Parathyroid adenoma (tissue), 2 donors: ENCODE measurements around the gene HRH3.

Experiments
- H2AFZ ChIP-seq: fragments of 300-600 bp; sonication (generic); one replicate; pipeline ENCODE4 v1.7.0; 2017; ENCODE audit warnings: antibody characterized with exemption, mild to moderate bottlenecking
- H3K27ac ChIP-seq: fragments of 300-600 bp; sonication (generic); one replicate; pipeline ENCODE4 v1.7.0; 2017
- H3K27me3 ChIP-seq: fragments of 300-600 bp; sonication (generic); one replicate; pipeline ENCODE4 v1.7.0; 2017; ENCODE audit warnings: low read length; ENCODE audit not compliant: control insufficient read depth, insufficient read depth
- H3K36me3 ChIP-seq: fragments of 300-600 bp; sonication (generic); one replicate; pipeline ENCODE4 v1.7.0; 2017; ENCODE audit warnings: low read length; ENCODE audit not compliant: control insufficient read depth, insufficient read depth
- H3K4me1 ChIP-seq: fragments of 300-600 bp; sonication (generic); one replicate; pipeline ENCODE4 v1.7.0; 2017; ENCODE audit warnings: control low read depth
- H3K4me2 ChIP-seq: fragments of 300-600 bp; sonication (generic); one replicate; pipeline ENCODE4 v1.7.0; 2017; ENCODE audit warnings: low read length
- H3K4me3 ChIP-seq: fragments of 300-600 bp; sonication (generic); one replicate; pipeline ENCODE4 v1.7.0; 2017; ENCODE audit warnings: low read depth, low read length
- H3K79me2 ChIP-seq: fragments of 300-600 bp; sonication (generic); one replicate; pipeline ENCODE4 v1.7.0; 2017; ENCODE audit warnings: control low read depth
- H3K9ac ChIP-seq: fragments of 300-600 bp; sonication (generic); one replicate; pipeline ENCODE4 v1.7.0; 2017; ENCODE audit warnings: mild to moderate bottlenecking
- H3K9me3 ChIP-seq: fragments of 300-600 bp; sonication (generic); one replicate; pipeline ENCODE4 v1.7.0; 2017; ENCODE audit warnings: low read length; ENCODE audit not compliant: control insufficient read depth
- TF ChIP-seq, protein P1 (sequence below): fragments of 300-600 bp; sonication (generic); IDR thresholded peaks from one replicate; pipeline ENCODE4 v1.7.0; 2017; ENCODE audit warnings: antibody characterized with exemption, mild to moderate bottlenecking
- donor health status: primary hyperparathyroidism.

The HRH3 gene

DNA sequence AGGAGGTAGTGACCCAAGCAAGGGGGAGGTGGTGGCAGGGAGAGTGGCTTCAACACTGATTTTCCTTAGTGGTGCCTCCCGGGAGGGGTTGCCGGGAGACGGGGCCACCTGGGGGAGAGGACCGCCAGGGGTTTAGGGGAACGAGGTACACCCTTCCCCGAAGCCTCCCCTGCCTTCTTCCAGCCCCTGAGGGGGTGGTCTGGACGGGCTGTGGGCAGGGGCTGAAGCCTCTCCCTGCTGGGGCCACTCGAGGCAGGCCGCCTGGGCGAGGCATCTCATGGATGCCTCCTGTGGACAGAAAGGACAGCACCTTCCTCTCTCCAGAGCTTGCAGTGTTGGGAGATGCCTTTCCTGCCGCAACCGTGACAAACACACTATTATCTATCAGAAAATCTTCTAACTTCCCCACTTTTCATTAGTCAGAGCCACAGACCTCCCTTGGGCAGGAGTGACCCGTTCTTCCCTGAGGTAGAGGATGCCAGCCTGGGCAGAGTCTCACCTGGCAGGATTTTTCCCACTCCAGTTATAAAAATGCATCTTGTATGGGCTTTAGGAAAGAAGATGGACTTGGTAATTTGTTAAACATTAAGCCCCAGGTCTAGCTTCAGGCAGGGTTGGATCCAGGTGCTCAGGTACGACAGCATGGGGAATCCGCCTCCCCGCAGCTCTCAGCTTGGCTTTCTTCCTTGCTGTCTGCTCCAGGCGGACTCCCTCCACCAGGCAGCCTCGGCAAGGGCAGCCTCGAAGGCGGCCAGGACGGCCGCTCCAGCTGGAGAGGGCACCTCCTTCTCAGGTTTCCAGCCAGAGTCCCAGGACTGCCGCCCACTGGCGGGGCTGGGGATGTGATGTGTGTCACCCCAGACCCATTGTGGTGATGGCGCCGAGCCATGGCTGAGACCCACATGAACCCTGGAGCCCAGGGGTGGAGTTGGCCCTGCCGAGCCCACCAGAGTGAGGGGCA is 11.0 kb downstream of the HRH3 start:
- Histone ChIP-seq H3K27me3 (no peaks in the 10 kb centered on the region), H3K4me2 (no peak overlapping the region), H3K9me3 (no peaks in the 10 kb centered on the region), H3K9ac (no peak overlapping the region), H3K4me3 (no peak overlapping the region), H3K79me2 (no peaks in the 10 kb centered on the region), H3K27ac (no peak overlapping the region), H2AFZ (no peak overlapping the region), H3K4me1 (no peaks in the 10 kb centered on the region), H3K36me3 (no peaks in the 10 kb centered on the region)
- TF ChIP-seq, protein P1, sequence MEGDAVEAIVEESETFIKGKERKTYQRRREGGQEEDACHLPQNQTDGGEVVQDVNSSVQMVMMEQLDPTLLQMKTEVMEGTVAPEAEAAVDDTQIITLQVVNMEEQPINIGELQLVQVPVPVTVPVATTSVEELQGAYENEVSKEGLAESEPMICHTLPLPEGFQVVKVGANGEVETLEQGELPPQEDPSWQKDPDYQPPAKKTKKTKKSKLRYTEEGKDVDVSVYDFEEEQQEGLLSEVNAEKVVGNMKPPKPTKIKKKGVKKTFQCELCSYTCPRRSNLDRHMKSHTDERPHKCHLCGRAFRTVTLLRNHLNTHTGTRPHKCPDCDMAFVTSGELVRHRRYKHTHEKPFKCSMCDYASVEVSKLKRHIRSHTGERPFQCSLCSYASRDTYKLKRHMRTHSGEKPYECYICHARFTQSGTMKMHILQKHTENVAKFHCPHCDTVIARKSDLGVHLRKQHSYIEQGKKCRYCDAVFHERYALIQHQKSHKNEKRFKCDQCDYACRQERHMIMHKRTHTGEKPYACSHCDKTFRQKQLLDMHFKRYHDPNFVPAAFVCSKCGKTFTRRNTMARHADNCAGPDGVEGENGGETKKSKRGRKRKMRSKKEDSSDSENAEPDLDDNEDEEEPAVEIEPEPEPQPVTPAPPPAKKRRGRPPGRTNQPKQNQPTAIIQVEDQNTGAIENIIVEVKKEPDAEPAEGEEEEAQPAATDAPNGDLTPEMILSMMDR, result no peak

DNA sequence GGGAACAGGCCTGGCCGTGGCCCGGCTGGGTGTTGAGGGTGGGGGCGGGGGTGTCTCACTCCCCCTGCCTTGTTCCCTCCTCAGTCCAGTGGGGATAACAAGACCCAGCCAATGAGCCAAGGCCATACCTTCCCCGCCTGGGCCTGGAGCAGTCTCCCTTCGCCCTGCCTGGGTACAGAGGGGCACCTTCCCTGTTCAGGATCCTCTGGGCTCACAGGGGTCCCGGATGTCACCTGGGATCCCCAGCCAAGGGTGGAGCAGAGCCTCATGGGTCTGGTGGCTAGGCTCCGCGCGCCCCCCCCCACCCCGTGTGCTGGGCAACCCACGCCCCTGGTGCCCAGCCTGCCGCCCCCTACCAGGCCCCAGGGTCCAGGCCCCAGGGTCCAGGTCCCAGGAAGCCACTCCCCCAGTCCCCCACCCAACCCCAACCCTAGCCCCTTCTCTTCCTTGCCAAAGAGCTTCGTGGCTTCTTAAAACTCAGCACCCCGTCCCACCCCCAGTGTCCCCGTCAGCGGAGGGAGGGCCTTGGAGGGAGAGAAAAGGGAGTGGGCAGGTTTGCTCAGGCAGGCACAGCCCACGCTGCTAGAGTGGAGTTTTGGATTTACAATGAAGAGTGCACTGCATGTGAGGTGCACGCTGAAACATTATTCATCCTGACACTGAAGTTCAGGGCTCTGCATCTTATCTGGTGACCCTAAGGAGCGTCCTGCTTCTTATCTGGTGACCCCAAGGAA is 11.8 kb downstream of the HRH3 start:
- no peak overlapping the region for H3K4me3 ChIP-seq
- TF ChIP-seq, protein P1, result no peak
- no peaks in the 10 kb centered on the region for H3K79me2 ChIP-seq

DNA sequence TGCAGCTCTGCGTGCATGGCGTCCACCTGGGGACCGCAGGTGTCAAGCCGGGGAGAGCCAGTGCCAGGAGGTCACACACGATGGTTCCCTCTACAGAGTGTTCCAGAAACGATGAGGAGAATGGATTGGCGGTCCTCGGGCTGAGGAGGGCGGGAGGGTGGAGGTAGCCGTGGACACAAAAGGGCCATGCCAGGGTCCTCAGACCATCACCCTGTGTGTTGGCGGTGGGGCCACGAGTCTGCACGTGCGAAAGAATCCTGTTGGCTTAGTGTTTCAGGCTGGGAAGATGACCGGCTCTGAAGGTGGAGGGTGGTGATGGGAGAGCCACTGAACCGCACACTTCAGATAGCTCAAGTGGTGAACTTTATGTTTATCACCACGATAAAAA is 13.7 kb downstream of the HRH3 start:
- Histone ChIP-seq H3K27me3 (no peaks in the 10 kb centered on the region), H3K4me1 (no peaks in the 10 kb centered on the region), H2AFZ (no peak overlapping the region), H3K4me2 (no peak overlapping the region), H3K36me3 (no peaks in the 10 kb centered on the region), H3K27ac (no peak overlapping the region), H3K9ac (no peak overlapping the region), H3K79me2 (no peaks in the 10 kb centered on the region), H3K9me3 (no peaks in the 10 kb centered on the region), H3K4me3 (no peak overlapping the region)
- TF ChIP-seq, protein P1, result no peak

More for the DNA sequence above, 11.8 kb downstream of the HRH3 start:
- no peaks in the 10 kb centered on the region for H3K36me3 ChIP-seq
- no peaks in the 10 kb centered on the region for H3K9me3 ChIP-seq
- no peak overlapping the region for H2AFZ ChIP-seq
- no peak overlapping the region for H3K9ac ChIP-seq
- H3K4me1 ChIP-seq, result no peaks in the 10 kb centered on the region
- H3K27ac ChIP-seq, result no peak overlapping the region
- H3K27me3 ChIP-seq, result no peaks in the 10 kb centered on the region
- no peak overlapping the region for H3K4me2 ChIP-seq

DNA sequence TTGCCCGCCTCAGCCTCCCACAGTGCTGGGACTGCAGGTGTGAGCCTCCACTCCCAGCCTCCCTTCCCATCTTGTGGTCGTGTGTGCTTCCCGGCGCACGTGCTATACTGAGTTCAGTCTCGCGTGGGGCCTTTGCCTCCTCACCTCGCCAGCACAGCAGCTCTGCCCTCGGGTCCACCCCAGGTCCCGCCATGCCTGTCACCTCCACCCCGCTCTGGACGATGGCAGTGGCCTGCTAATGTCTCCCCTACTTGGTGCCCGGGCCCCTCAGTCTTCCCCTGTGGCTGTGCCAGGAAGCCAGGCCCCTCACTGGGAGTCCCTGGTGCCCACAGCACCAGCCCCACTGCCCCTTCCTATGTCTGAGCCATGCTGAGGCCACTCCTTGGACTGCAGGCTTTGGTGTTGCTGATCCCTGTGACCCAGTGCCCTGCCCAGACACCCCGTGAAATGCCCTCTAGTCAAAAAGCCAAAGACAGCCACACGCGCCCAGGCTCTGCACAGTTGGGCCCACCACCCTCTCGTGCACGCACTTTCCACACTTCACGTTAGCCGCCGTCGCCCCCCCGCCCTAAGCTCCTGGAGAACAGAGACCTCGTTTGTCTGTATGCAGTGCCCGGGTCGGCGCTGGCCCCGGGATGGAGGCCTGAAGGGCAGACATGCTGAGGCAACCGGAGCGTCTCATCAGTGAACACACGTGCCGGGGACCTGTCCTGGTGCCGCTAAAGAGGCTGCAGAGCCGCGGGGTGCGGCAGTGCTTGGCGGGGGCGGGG is 14.3 kb downstream of the HRH3 start:
- Histone ChIP-seq H3K27ac (no peak overlapping the region), H3K36me3 (no peaks in the 10 kb centered on the region), H3K4me3 (no peak overlapping the region), H3K9ac (no peak overlapping the region), H3K4me2 (no peak overlapping the region), H3K4me1 (no peaks in the 10 kb centered on the region), H2AFZ (no peak overlapping the region), H3K9me3 (no peaks in the 10 kb centered on the region), H3K27me3 (no peaks in the 10 kb centered on the region), H3K79me2 (no peaks in the 10 kb centered on the region)
- TF ChIP-seq, protein P1, result no peak
